ENCODE results near the gene CTNNA2. TPM values are rescaled to one million over a fixed set of nuclear protein-coding genes. Genes with fewer than 3 reads are reported as not detected.

Gene CTNNA2
- total RNA-seq, 2 donors from 2014 or later, result not detected

DNA sequence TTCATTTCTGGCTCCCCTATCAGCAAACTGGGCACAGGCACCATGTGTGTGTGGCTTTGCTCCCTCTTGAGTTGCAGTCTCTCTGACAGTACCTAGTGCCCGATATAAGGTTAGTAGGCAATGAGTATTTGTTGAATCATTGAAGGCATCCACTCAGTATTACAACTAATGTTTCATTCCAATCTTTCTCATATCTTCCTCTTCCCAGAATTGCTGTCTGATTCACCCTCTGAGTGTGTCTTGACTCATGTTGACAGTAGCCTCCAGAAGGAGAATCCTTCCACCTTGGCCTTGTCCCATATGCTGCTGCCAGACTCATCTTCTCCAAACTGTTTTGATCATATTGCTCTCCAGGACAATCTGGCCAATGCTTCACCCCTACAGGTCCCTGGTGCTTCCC is 589.2 kb downstream of the CTNNA2 start:
- no peak overlapping the region for H3K27ac ChIP-seq
- no peaks in the 10 kb centered on the region for H3K4me1 ChIP-seq
- no peak for DNase-seq (ENCODE audit: low spot score)
- H3K36me3 ChIP-seq, result no peaks in the 10 kb centered on the region
- no peaks in the 10 kb centered on the region for H3K9me3 ChIP-seq
- H3K4me3 ChIP-seq, result no peak overlapping the region
- TF ChIP-seq, protein P1, sequence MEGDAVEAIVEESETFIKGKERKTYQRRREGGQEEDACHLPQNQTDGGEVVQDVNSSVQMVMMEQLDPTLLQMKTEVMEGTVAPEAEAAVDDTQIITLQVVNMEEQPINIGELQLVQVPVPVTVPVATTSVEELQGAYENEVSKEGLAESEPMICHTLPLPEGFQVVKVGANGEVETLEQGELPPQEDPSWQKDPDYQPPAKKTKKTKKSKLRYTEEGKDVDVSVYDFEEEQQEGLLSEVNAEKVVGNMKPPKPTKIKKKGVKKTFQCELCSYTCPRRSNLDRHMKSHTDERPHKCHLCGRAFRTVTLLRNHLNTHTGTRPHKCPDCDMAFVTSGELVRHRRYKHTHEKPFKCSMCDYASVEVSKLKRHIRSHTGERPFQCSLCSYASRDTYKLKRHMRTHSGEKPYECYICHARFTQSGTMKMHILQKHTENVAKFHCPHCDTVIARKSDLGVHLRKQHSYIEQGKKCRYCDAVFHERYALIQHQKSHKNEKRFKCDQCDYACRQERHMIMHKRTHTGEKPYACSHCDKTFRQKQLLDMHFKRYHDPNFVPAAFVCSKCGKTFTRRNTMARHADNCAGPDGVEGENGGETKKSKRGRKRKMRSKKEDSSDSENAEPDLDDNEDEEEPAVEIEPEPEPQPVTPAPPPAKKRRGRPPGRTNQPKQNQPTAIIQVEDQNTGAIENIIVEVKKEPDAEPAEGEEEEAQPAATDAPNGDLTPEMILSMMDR (IDR thresholded peaks at IDR 0.05), result no peak
- no peaks in the 10 kb centered on the region for H3K27me3 ChIP-seq

DNA sequence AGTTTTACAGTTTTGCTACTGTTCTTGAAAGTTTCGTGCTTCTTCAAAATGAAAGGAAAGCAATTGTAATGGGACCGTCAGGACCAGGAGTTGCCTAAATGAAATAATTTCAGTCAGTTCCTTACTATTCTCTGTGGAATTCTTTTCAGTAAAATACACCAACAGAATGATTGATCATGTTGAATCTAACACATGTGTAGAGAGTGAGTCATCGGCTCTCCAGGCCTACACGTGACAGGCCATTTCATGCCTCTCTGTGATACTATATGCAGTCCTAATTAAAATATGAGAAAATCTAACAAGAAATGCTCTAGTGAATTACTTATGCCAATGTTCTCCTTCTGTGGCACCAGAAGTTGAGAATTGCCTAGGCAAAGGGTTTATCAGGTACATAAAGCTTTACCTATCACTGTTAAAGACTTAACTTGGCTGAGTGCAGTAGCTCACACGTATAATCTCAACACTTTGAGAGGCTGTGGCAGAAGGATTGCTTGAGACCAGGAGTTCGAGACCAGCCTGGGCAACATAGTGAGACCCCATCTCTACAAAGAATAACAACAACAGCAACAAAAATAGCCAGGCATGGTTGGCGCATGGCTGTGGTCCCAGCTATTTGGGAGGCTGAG is 592.3 kb downstream of the CTNNA2 start:
- TF ChIP-seq, protein P1 (IDR thresholded peaks at IDR 0.05), result no peak
- DNase-seq (ENCODE audit: low spot score), result no peak

DNA sequence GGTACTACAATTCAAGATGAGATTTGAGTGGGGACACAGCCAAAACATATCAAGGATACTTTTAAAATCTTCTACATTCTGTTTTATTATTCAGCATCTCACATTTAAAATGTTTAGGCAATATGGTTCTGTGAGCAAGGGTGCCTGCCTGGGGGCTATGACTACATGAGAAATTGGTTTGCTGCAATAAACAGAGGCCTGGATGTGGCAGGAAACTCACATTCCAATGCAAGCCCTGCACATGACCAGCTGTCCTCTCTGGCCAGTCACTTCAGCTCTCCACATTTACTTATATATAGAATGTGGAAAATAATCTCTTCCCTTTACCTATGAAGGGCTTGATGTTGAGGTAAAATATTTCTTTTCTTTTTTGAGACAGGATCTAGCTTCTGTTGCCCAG is 598.3 kb downstream of the CTNNA2 start:
- H3K4me1 ChIP-seq, result no peaks in the 10 kb centered on the region
- no peaks in the 10 kb centered on the region for H3K9me3 ChIP-seq
- TF ChIP-seq, protein P1 (IDR thresholded peaks at IDR 0.05), result no peak
- H3K27ac ChIP-seq, result no peak overlapping the region
- H3K27me3 ChIP-seq, result no peaks in the 10 kb centered on the region
- no peaks in the 10 kb centered on the region for H3K36me3 ChIP-seq
- H3K4me3 ChIP-seq, result no peak overlapping the region
- DNase-seq (ENCODE audit: low spot score), result no peak

More for the DNA sequence above, 592.3 kb downstream of the CTNNA2 start:
- no peaks in the 10 kb centered on the region for H3K27me3 ChIP-seq
- H3K4me3 ChIP-seq, result no peak overlapping the region
- H3K9me3 ChIP-seq, result no peaks in the 10 kb centered on the region
- H3K36me3 ChIP-seq, result no peaks in the 10 kb centered on the region
- no peak overlapping the region for H3K27ac ChIP-seq
- H3K4me1 ChIP-seq, result no peaks in the 10 kb centered on the region

DNA sequence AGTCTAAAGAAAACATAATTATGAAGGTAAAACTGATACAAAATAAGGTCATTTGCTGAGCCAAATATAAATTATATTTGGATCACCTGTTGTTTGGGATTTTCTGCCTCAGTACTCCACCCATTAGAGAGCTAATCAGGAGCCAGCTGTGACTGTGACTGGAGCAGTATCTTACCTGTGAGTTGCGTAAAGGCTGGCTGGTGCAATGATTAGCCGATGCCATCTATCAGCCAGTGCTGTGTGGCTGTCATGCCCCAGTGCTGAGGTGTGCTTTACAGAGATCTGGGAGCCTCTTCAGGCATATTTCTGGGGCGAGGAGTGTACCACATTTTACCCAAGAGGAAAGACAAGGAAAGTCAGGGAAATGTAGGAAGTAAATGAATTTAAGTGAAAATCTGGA is 599.9 kb downstream of the CTNNA2 start:
- TF ChIP-seq, protein P1 (IDR thresholded peaks at IDR 0.05), result no peak
- no peak overlapping the region for H3K4me3 ChIP-seq
- DNase-seq (ENCODE audit: low spot score), result no peak
- no peaks in the 10 kb centered on the region for H3K9me3 ChIP-seq
- no peaks in the 10 kb centered on the region for H3K36me3 ChIP-seq
- no peaks in the 10 kb centered on the region for H3K27me3 ChIP-seq
- H3K27ac ChIP-seq, result no peak overlapping the region
- H3K4me1 ChIP-seq, result no peaks in the 10 kb centered on the region

DNA sequence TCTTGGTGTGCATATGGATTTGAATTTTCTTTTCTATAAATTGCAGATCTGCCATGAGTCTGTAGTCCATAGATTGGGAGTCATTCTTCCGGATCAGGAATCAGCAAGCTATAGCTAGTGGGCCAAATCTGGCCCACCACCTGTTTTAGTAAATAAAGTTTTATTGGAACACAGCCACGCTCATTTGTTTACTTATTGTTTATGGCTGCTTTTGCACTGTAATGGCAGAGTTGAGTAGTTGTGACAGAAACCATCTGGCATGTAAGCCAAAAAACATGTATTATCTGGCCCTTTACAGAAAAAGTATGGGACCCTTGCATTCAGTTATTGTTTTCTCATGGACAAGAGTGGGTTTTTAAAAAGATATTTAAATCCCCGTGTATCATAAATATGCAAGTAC is 600.5 kb downstream of the CTNNA2 start:
- TF ChIP-seq, protein P1 (IDR thresholded peaks at IDR 0.05), result no peak
- Histone ChIP-seq H3K27me3 (no peaks in the 10 kb centered on the region), H3K4me1 (no peaks in the 10 kb centered on the region), H3K4me3 (no peak overlapping the region), H3K27ac (no peak overlapping the region), H3K36me3 (no peaks in the 10 kb centered on the region), H3K9me3 (no peaks in the 10 kb centered on the region)
- no peak for DNase-seq (ENCODE audit: low spot score)

DNA sequence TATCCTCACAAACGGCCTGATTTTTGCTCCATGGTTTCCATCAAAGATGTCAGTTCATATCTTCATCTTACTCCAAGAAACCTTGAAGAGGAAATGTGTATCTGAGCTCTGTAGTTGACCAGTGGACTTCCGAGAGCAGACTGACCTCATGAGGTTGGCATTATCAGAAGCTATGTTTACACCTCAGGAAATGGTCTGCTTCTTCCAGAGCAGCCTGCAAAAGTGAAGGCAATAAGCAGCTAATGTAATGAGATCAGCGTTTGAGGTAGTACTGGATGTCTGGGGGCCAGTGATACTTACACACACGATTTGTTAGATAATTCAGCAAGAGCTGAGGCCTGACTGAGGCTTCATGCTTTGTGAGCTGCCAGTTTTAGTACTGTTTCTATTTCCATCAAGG is 602.0 kb downstream of the CTNNA2 start:
- TF ChIP-seq, protein P1 (IDR thresholded peaks at IDR 0.05), result no peak
- Histone ChIP-seq H3K36me3 (no peaks in the 10 kb centered on the region), H3K27ac (no peak overlapping the region), H3K9me3 (no peaks in the 10 kb centered on the region), H3K4me3 (no peak overlapping the region), H3K27me3 (no peaks in the 10 kb centered on the region), H3K4me1 (no peaks in the 10 kb centered on the region)
- no peak for DNase-seq (ENCODE audit: low spot score)

Measured in right atrium auricular region (tissue), 2 donors.